Kidney epithelial cell (primary cell): ENCODE measurements around the gene ARL16. TPM values are rescaled to one million over a fixed set of nuclear protein-coding genes. Genes with fewer than 3 reads are reported as not detected.

ENCODE experiments used
- DNase-seq: peaks from one replicate; pipeline ENCODE4 v3.0.0-alpha.2; 2010; ENCODE audit warnings: low read depth
- H3K27me3 ChIP-seq: 2 replicates; pipeline ENCODE4 v1.6.0; 2011; ENCODE audit warnings: low read length; ENCODE audit not compliant: control insufficient read depth, insufficient read depth
- H3K36me3 ChIP-seq: 2 replicates; pipeline ENCODE4 v1.5.1; 2011; ENCODE audit warnings: low read length; ENCODE audit not compliant: control insufficient read depth, insufficient read depth
- H3K4me3 ChIP-seq: 2 replicates; pipeline ENCODE4 v1.5.1; 2011; ENCODE audit warnings: low read depth, mild to moderate bottlenecking, control low read depth, low read length
- total RNA-seq: library from RNA; depleted of rRNA; stranded (reverse); fragments of >200 nt; gene quantifications from 2 replicates; pipeline ENCODE4 v1.2.3, GENCODE V29; 2015
- TF ChIP-seq, protein P1 (sequence below): IDR thresholded peaks from 2 replicates; pipeline ENCODE4 v1.5.1; 2011; ENCODE audit warnings: mild to moderate bottlenecking, moderate library complexity, low read length, control low read depth, inconsistent platforms; ENCODE audit not compliant: insufficient read depth, poor library complexity, severe bottlenecking

Gene ARL16
- total RNA-seq, 1 donor from 2014 or later: 67.1 TPM

- H3K36me3 ChIP-seq: peaks cover 8% of the 10 kb centered on the region
- TF ChIP-seq, protein P1, sequence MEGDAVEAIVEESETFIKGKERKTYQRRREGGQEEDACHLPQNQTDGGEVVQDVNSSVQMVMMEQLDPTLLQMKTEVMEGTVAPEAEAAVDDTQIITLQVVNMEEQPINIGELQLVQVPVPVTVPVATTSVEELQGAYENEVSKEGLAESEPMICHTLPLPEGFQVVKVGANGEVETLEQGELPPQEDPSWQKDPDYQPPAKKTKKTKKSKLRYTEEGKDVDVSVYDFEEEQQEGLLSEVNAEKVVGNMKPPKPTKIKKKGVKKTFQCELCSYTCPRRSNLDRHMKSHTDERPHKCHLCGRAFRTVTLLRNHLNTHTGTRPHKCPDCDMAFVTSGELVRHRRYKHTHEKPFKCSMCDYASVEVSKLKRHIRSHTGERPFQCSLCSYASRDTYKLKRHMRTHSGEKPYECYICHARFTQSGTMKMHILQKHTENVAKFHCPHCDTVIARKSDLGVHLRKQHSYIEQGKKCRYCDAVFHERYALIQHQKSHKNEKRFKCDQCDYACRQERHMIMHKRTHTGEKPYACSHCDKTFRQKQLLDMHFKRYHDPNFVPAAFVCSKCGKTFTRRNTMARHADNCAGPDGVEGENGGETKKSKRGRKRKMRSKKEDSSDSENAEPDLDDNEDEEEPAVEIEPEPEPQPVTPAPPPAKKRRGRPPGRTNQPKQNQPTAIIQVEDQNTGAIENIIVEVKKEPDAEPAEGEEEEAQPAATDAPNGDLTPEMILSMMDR: no peak
- DNase-seq: no peak
- no peaks in the 10 kb centered on the region for H3K27me3 ChIP-seq
- no peak overlapping the region for H3K4me3 ChIP-seq
These were observed 12.2 kb upstream of the ARL16 start for GRCh38 chr17:81695801-81696200.

GRCh38 chr17:81695211-81695610 is 11.6 kb upstream of the ARL16 start:
- DNase-seq: no peak
- TF ChIP-seq, protein P1: no peak
- Histone ChIP-seq H3K27me3 (no peaks in the 10 kb centered on the region), H3K4me3 (no peak overlapping the region), H3K36me3 (peaks cover 8% of the 10 kb centered on the region)

DNA sequence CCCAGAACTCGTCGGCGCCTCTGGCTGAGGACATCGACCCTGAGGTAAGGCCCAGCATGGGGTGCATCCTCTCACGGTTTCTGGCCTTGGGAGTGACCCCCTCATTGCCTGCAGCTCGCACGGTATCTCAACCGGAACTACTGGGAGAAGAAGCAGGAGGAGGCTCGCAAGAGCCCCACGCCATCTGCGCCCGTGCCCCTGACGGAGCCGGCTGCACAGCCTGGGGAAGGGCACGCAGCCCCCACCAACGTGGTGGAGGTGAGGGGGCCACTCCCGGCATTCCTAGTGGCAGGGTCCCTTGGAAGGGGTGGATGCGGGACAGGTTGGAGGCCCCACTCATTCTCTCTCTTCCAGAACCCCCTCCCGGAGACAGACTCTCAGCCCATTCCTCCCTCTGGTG is 11.2 kb upstream of the ARL16 start:
- peaks cover 8% of the 10 kb centered on the region for H3K36me3 ChIP-seq
- no peak for DNase-seq
- H3K4me3 ChIP-seq: no peak overlapping the region
- TF ChIP-seq, protein P1: no peak
- H3K27me3 ChIP-seq: no peaks in the 10 kb centered on the region

DNA sequence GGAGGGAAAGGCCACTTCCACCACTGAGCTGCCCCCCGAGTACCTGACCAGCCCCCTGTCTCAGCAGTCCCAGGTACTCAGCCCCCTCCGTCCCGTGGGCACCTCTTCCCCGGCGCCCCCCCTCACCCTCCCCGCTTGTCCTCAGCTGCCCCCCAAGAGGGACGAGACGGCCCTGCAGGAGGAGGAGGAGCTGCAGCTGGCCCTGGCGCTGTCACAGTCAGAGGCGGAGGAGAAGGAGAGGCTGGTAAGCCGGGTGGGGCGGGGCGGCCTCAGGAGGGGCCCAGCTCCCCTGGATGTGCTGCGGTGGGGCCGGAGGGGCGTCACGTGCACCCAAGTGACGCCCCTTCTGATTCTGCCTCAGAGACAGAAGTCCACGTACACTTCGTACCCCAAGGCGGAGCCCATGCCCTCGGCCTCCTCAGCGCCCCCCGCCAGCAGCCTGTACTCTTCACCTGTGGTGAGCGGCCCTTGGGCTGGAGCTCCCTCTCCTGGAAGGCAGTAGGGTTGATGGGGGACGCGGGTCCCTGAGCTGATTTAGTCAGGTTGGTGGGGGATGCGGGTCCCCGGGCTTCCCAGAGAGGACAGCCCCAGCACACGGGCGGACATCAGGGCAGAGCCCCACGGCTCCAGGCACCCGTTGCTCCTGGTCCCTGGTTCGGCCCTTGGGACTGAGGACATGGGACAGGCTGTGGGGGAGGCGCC is 10.1 kb upstream of the ARL16 start:
- Histone ChIP-seq H3K36me3 (peaks cover 8% of the 10 kb centered on the region), H3K4me3 (no peak overlapping the region), H3K27me3 (no peaks in the 10 kb centered on the region)
- DNase-seq: no peak
- TF ChIP-seq, protein P1: no peak

DNA sequence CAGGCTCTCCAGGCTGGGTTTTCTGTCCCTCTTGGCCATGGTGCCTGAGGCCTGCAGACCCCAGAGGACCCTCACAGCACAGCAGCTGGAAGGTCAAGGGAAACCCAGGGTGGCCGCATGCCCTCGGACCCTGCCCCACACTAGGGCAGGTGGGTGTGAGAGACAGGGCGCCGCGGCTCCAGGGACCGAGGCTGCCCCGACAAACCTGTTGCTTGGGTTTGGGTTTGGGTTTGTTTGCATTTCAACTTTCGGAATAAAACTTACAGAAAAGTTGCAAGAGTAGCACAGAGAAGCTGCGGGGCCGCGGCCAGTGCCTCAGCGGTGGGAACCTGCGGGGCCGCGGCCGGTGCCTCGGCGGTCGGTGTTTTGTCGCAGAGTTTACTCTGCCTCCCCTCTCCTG is 8.0 kb upstream of the ARL16 start:
- H3K36me3 ChIP-seq: peaks cover 8% of the 10 kb centered on the region
- TF ChIP-seq, protein P1: no peak
- DNase-seq: no peak
- no peak overlapping the region for H3K4me3 ChIP-seq
- no peaks in the 10 kb centered on the region for H3K27me3 ChIP-seq

DNA sequence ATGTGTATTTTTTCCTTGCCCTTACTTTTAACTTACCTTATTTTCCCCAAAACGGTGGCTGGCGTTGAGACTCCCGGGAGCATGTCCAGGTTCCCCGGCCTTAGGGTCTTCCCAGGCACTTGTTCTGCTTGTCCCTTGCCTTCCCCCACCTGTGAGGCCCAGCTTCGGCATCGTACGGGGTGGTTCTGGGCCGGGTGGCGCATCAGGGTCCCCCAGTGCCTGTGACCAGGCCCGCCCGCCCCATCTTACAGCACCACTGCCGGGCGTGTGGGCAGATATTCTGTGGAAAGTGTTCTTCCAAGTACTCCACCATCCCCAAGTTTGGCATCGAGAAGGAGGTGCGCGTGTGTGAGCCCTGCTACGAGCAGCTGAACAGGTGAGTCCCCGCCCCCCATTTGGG is 7.6 kb upstream of the ARL16 start:
- no peaks in the 10 kb centered on the region for H3K27me3 ChIP-seq
- no peak overlapping the region for H3K4me3 ChIP-seq
- TF ChIP-seq, protein P1: no peak
- DNase-seq: no peak
- H3K36me3 ChIP-seq: peaks cover 8% of the 10 kb centered on the region
